NCI-H1105 (cell line): Measurements from ENCODE around the gene SPATA31E1.
"Not testable (repeated sequence)": the region's sequence is repeated elsewhere in the genome, so short reads cannot be mapped to it uniquely, and the experiment has no call there.

ENCODE experiments used
- DNase-seq: peaks from one replicate; lab custom pipeline; 2025; lab: John Stamatoyannopoulos, UW

SPATA31E1 gene

DNA sequence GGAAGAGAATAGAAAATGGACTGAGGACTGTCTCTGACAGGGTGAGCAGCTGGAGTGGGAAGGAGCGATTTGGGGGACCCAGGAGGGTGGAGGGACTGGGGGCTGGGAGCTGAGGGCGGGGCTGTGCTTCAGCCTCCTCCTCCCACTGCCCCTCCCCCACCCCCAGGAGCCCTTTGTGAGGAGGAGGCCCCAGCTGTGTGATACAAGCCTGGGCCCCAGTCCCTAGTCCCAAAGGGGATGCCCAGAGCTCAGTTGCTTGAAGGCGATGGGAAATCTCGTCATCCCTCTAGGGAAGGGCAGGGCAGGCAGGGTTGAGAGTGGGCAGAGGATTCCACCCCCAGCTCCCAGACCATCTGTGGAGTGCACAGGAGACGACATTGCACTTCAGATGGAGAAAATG, at the start of gene SPATA31E1:
SPATA31E1 (plus strand) TSS at position 251 of the 400 bp plus-strand sequence; CDS start at position 266, 15 bp downstream.
- DNase-seq, result no peak

GRCh38 chr9:87834357-87834756, 48.3 kb upstream of the SPATA31E1 start:
- no peak for DNase-seq

DNA sequence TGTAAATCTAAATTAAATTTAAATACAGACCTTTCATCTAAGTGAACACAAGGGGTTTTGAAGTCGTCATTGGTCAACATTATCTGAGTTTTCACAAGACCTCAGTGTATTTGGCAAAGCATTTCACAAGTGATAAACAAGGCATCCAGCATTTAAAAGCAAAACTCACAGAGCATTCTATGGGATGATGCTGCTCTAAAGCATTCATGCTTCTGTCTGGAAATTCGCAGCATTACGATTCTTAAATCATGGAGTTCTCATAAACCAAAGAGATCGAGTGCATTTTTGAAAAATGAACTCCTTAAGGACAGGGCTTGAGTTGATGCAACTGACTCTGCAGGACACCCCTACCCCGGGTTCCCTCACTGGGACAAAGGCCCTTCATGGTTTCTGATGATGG, 46.1 kb upstream of the SPATA31E1 start:
- DNase-seq, result no peak

DNA sequence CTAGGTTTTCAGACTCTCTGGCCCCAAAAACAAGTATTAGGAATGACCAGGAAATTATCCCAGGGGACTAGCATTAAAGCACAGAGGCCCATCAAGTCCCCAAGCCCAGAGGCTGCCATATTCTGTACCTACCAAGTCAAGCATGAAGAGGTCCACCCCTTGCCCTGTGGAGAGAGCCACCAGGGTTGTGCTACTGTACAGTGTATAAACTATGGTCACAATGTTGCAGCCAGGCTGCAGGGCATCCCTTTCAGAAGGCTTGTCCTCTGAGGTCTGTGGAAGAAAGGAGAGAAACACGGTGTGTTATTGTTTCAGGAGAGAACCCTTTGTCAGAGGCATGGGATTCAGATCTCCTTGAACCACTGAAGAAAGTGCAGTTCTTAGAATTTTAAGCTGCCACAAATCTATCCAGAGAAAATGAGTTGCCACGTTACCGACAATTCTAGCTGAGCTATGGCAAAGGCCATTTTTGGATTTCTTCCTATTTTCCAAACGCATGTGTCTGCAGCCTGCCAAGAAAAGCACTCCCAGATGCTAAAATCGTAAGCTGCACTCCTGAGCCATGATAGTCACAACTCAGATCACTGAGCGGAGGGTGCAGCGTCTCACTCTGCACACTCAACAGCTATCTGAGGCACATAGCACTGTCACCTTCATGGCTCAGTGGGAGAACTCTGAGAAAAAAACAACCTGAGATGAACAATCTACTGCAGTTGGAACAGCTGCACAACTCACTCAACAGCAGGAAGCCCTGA, 45.5 kb upstream of the SPATA31E1 start:
- DNase-seq, result no peak

- DNase-seq, result no peak
Measured at GRCh38 chr9:87840134-87840533, 42.5 kb upstream of the SPATA31E1 start.

DNA sequence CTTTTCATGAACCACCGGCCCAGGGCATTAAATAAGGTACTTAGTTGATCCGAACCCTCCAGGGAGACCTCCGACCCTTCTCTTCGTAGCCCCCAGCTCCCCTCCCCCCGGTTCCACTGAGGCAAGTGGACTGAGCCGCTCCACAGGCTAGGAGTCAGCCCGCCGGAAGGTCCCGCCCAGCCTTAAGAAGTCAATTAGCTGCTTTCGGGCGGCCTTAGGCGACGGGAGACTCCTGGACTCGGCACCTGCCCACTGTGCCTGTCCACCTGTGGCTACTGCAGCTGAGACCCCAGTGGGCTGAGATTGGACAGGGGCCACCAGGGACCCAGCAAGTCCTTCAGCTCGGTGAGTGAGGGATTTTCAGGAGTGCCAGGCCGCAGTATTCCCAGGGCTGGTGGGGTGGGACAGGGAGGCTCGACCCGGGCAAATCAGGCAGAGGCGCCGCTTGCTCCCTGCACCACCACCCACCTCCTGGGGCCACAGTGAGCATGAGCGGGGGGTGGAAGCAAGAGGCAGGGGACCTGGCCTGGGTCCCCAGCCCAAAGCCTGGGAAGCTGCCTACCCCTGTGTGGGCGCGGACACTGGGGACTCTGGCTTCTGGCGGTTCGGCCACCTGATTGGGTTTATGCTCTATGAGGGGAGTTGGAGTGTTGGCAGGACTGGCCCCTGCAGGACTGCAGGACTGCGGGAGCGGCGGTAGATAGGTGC, 39.6 kb upstream of the SPATA31E1 start:
- DNase-seq, result no peak

GRCh38 chr9:87844506-87844905, 38.2 kb upstream of the SPATA31E1 start:
- DNase-seq, result no peak

GRCh38 chr9:87847817-87848216, 34.9 kb upstream of the SPATA31E1 start:
- not testable (repeated sequence) for DNase-seq

GRCh38 chr9:87849144-87849758, 33.4 kb upstream of the SPATA31E1 start:
- no peak for DNase-seq

- no peak for DNase-seq
Measured at GRCh38 chr9:87850391-87850790, 32.3 kb upstream of the SPATA31E1 start.

- not testable (repeated sequence) for DNase-seq
Measured at GRCh38 chr9:87851186-87851585, 31.5 kb upstream of the SPATA31E1 start.

DNA sequence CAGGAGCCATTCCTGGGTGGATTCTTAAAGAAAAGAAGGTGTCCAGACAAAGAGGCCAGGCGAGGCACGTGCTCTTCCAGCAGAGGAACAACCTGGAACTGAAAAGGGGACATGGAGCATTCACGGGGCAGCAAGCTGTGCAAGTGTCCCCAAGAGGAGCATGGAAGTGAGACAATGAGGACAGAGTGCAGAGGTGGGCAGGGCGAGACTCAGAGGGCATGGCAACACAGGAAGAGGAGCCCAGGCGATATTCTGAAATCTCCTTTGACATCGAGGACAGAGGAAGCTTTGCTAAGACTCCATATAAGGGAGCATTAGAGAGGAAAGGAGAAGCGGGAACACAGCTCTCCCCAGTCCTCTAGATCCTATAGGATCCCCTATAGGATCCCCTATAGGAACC, 29.4 kb upstream of the SPATA31E1 start:
- DNase-seq, result no peak

- DNase-seq, result no peak
Measured at GRCh38 chr9:87853876-87854579, 28.6 kb upstream of the SPATA31E1 start.

GRCh38 chr9:87854580-87854955, 28.1 kb upstream of the SPATA31E1 start:
- DNase-seq, result no peak

- DNase-seq, result no peak
Measured at GRCh38 chr9:87855061-87855460, 27.6 kb upstream of the SPATA31E1 start.

DNA sequence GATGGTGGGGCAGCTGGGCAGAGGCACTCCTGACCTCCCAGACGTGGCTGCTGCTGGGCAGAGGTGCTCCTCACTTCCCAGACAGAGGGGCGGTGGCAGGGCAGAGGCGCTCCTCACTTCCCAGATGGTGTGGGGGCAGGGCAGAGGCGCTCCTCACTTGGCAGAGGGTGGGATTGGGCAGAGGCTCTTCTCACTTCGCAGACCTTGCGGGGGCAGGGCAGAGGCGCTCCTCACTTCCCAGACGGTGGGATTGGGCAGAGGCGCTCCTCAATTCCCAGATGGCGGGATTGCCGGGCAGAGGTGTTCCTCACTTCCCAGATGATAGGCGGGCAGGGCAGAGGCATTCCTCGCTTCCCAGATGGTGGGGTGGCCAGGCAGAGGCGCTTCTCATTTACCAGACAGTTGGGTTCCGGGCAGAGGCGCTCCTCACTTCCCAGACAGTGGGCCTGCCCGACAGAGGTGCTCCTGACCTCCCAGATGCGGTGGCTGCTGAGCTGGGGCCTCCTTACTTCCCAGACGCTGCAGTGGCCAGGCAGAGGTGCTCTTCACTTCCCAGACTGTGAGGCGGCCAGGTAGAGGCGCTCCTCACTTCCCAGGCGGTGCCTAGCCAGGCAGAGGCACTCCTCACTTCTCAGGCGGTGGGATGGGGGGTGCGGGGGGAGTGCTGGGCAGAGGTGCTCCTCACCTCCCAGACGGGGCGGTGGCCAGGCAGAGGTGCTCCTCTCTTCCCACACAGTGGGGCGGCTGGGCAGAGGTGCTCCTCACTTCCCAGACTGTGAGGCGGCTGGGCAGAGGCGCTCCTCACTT, 25.3 kb upstream of the SPATA31E1 start:
- no peak for DNase-seq

DNA sequence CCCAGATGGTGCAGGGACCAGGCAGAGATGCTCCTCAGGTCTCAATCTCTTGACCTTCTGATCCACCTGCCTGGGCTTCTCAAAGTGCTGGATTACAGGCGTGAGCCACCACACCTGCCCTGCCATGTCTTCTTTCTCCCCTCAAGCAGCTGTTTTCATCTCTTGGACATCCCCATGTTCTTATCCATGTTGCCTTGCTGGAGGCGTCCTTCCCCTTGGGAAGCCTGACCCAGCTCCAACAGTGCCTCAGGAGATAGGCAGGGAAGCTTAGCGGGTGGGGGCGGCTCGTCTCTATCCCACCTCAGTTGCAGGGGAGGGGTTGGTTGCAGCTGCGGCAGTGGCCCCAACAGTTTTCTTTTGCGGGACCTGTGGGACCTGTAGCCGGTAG, 24.7 kb upstream of the SPATA31E1 start:
- DNase-seq, result no peak

DNA sequence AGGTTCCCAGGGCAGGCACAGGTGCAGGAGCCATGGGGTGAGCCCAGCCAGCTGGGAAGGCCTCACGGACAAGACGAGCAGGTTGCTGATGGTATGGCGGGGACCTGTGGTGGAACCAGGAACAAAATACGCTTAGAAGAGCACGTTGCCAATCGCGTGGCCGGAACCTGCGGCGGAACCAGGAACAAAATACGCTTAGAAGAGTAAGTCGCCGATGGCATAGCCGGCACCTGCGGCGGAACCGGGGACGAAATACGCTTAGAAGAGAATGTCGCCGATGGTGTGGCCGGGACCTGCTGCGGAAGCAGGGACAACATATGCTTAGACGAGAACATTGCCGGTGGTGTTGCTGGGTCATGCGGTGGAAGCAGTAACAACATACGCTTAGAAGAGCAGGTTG, 23.5 kb upstream of the SPATA31E1 start:
- no peak for DNase-seq

- DNase-seq, result no peak
Measured at GRCh38 chr9:87859786-87860185, 22.9 kb upstream of the SPATA31E1 start.

GRCh38 chr9:87861332-87861731, 21.3 kb upstream of the SPATA31E1 start:
- DNase-seq, result no peak

- no peak for DNase-seq
Measured at GRCh38 chr9:87862536-87863268, 20.0 kb upstream of the SPATA31E1 start.
